Activated CD4-positive, alpha-beta T cell treated with anti-CD3 and anti-CD28 coated beads, Interleukin-2, amount 50 U/mL, for 48 hours (primary cell): ENCODE results near the gene CADM1.

ENCODE experiments used
- DNase-seq, 2 experiments: peaks; one replicate each; pipeline ENCODE4 v3.0.0-alpha.2; 2020

Gene CADM1

DNA sequence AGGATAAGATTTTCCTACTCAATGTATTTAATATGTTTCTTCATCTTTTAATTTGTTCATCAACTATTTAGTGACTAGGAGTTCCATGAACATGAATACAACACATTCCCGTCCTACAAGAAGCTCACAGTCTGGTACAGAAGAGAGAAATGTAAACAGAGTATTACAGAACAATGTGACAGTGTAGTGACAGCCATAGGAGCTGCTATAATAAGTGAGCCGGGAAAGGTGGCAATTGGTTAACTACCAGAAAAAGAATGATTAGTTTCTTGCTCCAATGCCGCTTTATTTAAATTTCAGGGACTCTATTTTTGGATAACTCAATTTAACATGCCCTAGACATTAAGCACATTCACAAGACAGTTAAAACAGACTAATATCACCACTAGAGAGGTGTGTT, 192.3 kb downstream of the CADM1 start:
- no peak for DNase-seq

DNA sequence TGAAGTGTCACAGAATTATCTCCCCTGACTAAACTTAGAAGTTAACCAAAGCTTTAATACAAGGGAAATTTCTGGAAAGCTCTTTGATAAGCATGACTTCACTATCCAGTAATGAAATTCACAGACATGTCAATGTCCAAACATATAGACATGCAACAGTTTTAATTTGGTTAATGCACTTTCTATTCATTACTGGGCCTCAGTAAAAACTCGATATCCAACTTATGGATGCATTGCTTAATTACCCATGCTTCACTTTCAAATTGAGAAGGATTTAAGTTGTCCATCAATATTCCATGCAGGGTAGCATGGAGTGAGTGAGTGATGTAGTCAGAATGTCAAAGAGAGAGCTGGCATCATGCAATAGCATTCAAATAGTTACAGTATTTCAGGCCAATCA, 197.5 kb downstream of the CADM1 start:
- DNase-seq: no peak

DNA sequence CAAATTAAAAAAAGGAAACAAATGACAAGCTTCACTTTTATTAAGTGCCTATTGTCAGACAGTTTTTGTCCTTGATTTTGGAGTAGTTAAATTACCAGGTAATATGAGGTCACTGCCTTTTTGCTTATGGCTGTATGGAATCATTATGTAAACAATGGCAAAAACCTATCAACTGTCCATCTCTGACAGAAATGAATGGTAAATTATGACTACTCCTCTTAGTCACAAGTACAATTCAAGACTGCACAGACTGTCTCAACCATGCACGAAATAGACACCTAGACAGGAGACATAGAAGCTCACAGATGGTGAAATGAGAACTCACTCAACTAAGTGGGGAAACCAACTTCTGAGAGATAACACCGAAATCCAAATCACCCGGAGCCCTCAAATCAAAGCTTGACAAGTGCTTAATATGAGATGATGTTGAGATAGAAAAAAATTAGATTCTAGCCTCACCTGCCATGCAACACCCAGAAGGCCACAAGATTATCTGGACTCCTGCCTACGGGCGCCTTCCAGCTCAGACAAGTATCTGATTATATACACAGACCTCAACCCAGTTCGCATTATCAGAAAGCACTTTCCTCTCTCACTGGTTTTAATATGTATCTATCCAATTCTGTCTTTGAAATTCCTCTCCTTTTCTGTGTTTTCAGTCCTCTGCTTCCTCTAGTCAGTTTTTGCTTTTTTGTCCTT, 199.3 kb downstream of the CADM1 start:
- no peak for DNase-seq

DNA sequence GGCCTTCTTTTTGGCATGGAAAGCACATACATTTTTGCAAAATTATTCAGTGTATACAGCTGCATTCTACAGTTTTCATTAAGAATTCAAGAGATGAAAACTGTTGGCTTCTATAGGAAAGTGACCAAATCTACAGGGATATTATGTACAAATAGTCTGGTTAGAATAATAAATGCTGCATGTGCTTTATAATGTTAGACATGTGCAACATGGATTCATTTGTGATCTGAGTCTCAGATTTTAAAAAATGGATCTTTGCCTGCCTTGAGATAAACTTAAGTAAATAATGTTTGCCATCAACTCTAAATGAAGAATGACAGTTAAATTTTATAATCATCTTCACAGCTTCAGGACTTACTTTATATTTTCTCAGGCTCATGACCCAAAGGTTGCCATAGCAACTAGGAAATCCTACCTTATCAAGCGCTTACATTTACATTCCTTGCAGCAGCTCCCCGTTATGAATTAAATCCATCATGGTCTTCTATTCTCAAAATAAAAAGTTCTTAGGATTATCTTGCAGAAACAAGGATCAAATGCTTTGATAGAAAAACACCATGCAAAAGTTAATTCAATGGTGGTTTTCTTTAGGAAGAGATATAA, 200.2 kb downstream of the CADM1 start:
- no peak for DNase-seq

DNA sequence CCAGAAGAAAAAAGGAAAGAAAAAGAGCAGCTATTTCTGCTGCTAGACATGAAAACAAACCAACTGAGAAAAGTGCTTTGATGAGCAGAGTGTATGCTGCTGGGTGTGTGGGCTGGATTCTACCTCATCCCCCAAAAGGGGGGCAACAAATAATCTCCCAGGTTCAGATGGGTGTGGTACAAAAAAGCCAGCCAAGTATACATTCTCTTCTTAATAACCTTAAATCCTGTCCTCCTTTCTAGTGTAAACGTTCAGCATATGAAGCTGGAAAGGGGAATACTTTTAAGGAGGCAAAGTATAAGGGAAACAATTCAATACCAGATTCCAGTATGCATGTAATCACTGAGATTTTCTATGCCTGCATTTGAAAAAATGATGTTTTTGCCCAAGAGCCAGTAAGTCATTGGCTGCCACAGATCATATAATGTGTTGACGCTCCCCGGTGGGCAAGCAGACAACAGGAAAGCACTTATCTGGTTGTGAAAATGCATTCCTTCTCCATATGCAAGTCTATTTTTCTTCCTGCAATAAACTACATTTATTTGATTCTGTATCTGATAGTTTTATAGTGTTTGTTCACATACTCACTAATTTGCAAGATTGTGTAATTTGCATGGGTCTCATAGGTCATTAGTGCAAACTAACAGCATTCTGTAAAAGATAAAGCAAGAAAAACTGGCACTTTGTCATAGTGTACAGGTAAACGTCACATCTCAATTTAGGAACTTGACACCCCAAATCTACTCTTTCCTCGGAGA, 201.1 kb downstream of the CADM1 start:
- no peak for DNase-seq

DNA sequence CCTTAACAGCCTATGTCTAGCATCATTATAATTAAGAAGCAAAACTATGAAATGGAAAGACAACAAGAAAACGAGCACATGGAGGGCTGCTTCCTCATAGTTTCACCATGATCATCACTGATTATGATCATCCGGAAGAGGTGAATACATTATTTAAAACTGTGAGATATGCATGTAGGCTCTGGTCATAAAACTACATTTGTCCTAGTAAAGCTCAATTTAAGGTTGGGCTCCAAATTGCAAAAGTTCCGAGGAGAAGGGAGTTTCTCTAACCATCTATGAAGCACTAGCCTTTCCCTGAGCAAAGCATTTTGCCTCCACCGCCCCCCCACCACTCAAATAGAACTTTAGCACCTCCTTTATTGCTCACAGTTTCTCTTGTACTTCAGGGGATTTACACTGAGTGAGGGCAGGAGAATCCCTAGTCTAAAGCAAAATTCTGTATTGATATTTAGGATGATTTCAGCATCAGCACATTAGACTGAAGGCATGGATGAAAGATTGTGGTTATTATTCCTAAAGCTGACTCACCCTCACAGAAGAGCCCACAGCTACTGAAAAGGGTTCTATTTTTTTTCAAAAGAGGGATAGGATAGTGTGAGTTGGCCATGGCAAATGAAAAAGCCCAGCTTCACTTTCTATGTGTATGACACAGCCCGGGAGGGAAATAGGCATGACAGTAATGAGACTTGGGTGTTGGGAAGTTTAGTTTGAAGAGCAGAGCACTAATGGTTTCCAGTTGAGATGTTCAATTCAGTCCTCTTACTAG, 203.4 kb downstream of the CADM1 start:
- no peak for DNase-seq

DNA sequence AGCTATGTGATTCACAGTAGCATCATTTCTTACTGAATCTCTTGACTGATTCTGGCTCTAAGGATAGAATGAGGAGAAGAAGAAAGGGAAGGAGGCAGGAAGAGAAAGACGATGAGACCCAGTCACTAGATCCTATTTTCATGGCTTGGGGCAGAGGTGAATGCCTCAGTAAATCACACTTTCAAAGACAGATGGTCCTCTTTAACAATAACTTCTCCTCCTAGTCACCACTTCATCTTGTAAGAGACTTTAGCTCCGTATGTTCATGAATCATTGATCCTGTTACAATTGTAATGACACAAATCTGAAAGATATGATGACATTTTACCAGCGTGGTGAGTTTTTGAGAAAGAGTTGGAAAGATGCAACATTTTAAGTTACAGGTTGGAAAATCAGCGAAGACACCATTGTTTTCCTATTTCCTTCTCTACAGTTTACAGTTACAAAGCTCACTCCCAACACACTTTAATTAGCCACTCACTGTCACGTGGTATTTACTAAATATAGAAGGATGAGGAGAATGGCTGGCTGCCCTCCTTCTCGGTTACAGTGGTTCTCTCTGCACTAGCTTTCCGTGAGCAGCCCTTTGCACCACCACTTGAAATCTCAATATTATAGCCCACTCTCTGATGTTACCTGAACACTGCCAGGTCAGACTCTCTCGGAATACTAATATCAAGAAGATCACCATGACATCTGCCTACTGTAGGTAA, 205.8 kb downstream of the CADM1 start:
- no peak for DNase-seq

DNA sequence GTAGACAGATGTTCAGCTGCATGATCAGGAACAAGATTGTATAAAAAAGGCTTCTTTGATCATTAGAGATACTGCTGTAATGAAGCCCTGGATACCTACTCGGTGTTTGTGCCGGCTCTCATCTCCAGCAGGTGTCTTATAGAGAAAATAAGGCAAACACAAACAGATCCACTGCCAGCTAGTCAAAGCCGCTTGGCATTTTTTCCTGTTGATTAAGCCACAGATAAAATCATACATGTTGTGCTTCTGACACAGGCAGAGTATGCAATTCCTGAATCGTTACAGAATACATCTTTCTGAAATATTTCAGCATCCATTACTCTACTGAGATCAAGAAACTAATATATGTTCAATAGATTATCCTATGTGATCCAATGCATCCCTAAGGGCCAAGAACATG, 206.9 kb downstream of the CADM1 start:
- DNase-seq: no peak

DNA sequence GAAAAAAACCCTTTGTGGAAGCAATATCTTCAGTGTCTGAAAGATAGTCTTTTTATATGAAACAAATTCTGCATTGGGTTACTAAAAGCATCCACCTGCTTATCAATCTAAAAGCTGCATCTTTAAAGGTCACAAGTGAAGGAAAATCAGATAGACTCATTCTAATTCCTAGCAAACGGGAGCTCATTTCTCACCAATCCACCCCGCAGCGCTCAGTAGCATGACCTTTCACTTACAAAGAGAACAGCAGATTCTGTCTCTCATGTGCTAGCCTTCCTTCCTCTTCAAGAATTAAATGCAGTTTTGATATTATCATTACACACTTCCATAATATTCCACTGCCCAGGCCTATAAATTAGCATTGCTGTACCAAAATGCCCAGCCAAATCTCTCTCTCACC, 212.9 kb downstream of the CADM1 start:
- no peak for DNase-seq

DNA sequence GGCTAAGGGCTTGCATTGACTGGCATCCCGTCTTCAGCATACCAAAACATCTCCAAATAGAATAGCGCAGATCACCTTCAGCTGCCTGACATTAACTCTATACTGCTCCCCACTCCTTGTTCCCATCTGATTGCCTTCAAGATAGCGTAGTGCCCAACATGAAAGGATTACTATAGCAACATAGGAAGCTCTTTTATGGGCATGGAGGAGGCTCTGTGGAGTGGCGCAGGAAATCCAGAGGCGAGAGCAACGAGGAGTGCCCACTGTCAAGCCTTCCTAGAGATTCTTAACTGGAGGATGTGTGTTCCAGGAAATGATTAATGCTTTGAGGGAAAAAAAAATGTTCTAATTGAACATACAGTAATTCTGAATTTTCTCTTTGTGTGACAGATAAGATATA, 213.3 kb downstream of the CADM1 start:
- no peak for DNase-seq

DNA sequence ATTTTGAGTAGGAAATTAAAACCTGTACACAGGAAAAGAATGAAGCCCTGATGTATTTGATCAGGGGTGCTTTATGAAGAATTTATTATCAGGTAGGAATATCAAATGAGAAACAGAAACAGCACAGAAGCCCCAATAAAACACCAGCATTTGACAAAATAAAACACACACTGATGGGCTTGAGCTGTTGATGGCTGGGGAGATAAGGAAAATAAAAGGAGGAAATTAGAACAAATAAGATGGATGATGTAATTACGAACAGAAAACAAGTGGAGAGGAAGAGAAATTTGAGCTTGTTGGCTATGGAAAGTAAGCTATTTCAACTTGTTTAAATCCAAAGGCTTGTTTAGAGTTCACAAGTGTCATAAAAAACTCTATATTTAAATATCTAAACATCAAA, 213.7 kb downstream of the CADM1 start:
- no peak for DNase-seq

DNA sequence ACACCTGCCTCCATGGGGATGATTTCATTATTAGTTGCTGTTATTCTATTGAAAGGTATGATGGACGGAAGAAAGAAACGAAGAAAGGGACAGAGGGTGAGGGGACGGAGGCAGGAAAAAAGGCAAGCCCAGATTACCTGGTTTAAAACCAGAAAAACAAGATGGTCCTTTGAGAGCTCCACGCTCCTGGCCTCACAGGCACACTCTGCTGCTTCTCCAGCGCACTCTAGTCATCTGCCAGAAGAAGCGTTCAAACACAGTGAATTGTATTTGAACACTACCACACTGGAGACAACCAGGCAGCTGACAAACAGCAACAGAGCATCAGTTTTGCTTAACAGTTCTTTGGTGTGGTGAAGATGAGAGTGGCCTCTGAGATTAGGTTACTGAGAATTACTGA, 216.9 kb downstream of the CADM1 start:
- no peak for DNase-seq

DNA sequence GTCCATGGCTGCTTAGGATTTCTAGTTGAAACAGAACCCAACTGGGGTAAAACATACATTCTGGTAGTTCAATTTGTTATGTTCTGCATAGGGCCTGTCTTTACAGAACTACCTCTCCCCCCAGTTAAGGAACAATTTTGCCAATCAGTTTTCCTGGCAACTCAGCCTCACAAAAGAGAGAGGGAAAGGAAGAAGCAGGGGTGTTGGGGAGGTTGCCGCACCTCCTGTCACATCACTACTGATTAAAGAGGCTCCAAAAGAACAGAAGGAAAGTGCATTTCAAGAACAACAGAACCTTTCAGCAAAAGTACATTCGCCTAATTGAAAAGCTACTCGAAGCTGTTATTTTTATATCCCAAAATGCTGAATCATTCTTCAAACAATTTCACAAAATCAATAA, 217.6 kb downstream of the CADM1 start:
- no peak for DNase-seq

DNA sequence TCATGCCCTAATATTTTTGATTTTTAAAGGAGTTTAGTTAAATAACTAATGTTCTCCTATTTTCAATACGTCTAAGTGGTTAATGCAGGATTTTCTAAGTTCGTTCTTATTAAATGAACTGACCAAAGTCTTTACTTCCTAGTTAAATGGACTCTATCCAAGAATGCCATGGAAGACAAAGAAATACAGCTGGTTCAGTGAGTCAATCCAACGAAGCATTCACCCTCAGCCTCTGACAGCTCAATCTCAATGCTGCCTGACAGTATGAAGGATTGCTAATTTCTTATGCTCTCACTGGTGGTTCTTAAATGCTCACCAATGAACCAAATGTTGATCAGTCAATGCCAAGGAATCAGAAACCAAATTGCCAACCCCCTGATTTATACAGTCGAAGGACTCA, 219.4 kb downstream of the CADM1 start:
- no peak for DNase-seq

DNA sequence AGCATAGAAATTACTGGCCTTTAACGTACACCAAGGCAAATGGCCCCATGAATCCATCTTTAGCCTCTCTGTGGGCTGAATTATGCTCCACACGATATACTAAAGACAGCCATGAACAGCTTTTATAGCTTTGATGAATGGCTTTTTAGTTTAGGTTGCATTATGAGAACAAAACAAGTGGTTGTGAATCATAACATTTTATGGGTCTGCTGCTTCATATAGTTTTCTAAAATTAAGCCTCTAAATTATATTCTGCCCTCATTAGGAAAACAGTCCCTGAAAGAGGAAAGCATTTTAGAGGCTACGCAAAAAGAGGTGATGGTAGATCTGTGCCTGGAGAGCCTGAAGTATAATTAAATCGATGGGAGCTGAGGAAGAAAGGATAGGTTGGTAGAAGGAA, 221.3 kb downstream of the CADM1 start:
- no peak for DNase-seq

DNA sequence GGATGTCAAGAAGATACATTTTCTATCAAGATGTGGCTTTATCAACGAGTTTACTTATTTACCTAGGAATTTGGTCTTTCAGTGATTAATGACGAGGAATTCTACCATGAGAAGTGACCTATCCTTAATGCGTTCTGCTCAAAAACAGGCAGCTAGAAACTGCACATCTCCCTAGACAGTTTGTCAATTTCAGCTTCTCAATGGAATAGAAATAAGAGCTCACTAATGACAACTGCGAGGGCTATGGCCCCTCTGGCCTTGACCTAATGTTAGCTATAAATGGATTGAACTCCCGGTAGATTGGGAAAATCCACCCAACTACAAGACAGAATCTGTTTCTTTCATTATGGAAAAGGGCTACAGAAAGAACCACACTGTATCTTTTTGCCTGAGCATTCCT, 223.4 kb downstream of the CADM1 start:
- DNase-seq: no peak

DNA sequence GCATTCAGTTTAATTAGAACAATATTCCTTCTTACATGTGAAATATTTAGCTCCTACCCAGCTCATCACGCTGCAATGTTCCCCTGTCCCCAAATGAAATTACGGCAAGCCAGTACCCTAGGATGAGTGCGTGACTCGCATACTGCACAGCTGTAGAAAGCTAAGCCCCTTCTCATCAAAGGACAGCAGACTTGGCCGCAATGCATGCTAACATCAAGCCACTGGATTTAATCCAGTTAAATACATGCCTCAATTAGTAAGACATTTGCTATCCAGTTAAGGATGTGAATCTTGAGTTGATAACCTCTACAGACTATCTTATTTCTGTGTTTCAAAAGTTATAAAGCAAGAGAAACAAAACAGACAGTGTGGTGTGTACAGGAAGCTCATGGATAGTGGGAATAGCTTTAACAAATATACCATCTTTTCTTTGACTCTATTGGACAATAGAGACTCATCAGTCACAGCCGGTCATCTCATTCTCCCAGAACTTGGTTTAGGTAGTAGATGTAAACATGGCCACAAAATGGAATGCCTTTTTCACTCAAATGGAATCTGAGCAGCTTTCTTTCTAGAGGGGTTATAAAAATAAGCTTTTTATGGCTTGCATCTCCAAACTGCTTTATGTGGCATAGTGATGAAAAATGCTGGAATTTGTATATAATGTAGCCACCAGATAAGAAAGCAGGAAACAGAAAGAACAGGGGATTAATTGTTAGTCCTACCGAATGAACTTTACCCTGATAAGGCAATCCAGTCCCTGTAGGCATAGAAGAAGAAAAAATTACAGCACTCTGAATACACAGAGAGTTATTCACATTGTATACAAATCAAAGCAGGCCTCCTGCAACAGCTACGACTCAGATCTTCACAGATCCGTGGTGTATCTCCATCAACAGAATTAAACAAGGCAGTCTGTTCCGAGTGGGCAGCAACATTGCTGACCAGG, 224.1 kb downstream of the CADM1 start:
- no peak for DNase-seq

DNA sequence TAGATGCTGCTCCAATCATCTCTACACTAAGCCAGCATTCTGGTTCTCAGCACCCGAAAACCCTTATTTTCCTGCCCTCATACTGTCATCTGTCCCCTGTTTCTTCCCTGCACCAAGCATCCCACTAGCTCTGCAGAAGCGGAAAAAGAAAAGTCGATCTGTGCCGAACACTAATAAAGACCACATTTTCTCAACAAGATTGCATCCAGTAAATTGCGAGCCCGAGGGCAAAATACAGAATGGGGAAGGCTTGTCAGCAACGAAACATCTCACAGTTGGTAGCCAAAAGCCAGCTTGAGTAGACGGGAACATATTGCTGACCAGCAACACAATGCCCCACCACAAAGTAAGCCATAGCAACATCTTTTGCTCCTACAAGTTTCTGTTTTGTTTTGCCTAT, 227.4 kb downstream of the CADM1 start:
- DNase-seq: no peak

DNA sequence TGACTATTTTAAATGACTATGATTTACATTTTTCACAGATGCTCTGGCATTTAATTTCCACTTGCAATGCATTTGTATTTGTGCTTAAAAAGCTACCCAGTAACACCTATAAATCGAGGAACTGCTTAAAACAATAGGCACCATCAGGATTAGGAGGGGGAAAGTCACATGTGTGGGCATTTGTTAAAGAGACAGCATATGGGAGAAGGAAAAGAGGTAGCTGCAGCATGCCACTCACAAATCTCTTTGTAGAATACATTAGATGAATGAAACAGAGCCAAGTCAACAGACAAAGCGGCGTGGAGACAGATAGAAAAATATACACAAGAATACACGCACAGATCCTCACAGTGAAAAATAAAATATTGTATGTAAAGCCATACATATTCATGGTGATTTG, 228.0 kb downstream of the CADM1 start:
- DNase-seq: no peak

DNA sequence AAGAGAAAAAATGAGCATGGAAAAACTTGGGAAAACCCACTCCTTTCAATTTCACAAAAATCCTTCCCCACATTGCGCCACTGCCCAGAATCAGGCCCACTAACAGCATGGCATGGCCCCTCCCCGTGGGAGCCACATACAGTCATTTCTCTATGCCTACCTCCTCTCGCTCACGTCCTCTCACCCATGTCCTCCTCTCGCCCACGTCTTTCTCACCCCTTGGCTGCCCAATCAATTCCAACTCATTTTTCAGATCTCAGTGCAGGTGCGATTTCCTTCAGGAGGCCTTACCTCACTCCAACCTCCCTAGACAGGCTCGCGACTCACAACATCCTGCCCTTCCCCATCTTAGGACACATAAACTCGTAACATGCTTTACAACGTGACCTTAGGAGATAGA, 229.2 kb downstream of the CADM1 start:
- DNase-seq: no peak

DNA sequence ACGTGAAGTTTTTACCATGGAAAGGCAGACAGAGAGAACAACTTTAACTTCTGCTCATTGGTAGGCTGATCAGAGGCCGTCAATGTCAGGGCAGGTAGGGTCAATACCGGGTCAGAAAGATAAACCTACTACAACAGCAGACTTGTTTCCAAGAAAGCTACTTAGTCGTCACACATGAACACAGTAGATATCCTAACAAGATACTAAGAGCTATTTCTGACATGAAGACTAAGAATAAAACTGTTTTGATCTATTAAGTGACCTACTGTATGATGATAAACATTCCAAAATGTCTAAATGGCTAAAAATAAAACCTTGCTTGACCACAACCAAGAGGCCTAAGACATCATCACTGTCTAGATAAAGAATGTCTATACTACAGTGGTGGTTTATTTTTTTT, 231.3 kb downstream of the CADM1 start:
- DNase-seq: no peak

DNA sequence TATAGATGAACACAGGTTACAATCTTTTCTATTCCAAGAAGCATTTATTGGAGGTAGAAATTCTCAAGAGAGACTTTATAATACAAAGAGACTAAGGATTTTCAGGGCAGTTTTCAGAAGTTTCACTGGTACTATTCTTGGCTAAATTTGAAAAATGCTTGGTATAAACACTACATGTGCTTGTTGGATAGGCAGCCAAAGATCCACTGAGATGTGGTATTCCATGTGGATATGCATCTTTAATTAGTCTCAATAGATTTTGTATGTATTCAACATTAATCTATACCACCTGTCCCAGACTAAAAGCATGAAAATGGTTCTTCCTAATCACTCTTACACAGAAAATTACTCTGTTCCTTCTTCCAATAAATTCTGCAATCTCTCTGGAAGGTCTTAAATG, 232.6 kb downstream of the CADM1 start:
- DNase-seq: no peak
